ENCODE data around the gene VWA3B. TPM values are rescaled to one million over a fixed set of nuclear protein-coding genes. Genes with fewer than 3 reads are reported as not detected.
"Not testable (repeated sequence)": the region's sequence is repeated elsewhere in the genome, so short reads cannot be mapped to it uniquely, and the experiment has no call there.

VWA3B gene
- total RNA-seq, 2 donors from 2014 or later = not detected

DNA sequence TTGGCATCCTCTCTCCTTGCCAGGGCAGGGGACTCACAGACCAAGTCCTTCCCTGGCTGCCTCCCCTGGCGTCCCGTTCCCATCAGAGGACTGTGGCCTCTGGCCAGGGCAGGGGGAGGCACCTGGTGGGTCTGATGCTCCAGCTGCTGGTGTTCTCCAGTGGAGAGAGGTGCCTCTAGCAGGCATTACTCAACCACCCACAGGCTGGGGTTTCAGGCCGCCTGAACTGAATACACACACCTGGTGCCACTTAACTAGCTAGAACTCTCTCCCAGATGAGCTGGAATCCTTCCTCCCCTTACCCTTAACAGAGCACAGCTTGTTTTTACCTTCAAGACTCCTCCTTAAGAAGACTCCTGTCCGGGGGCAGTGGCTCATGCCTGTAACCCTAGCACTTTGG is 221.6 kb downstream of the VWA3B start:
- no peaks in the 10 kb centered on the region for H3K9me3 Mint-ChIP-seq
- no peak overlapping the region for H3K27ac Mint-ChIP-seq
- ATAC-seq (no peak), DNase-seq (ENCODE audit: low spot score in 2 of 2) (no peak)
- no peaks in the 10 kb centered on the region for H3K36me3 Mint-ChIP-seq

DNA sequence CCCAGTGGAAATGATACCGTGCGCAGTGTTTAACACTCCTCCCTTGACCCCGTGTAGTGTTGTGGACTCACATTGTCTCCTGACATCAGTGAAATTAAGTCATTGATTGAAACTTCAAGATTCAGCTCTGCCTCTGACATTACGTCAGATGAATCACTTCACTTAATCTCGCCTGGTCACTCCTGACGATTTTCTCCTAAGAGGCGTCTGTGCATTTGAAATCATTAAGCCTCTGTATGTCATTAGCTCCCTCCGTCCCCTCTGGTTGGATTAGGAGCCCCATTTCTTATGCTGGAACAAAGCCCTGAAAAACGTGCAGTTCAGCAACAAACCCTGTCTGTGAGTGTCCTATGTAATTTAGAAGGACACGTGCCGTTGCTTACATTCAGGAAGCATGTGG is 222.6 kb downstream of the VWA3B start:
- ATAC-seq = no peak
- peak overlapping the region in 1 of 2 donors; percentile 44 for H3K27ac Mint-ChIP-seq
- no peaks in the 10 kb centered on the region for H3K9me3 Mint-ChIP-seq
- no peak for DNase-seq (ENCODE audit: low spot score in 2 of 2)
- no peaks in the 10 kb centered on the region for H3K36me3 Mint-ChIP-seq

DNA sequence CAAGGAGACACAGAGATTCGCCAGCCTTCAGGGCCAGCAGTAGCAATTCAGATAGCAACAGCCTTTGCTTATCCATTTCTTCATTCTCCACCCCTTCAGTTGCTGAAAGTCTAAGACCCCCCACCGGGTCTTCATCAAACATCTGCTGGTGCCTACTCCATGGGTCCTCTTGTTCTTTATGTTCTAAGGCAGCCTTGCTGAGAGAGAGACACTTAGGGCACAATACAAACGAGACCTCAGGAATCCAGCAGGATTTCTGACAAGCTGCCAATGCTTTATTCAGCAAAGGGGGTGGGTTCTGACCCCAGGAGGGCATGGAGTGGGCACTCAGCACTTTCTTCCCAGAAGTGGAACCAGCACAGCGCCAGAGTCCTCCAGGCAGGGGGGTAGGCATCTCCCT is 223.0 kb downstream of the VWA3B start:
- no peak for ATAC-seq
- H3K9me3 Mint-ChIP-seq = no peaks in the 10 kb centered on the region
- no peak for DNase-seq (ENCODE audit: low spot score in 2 of 2)
- H3K36me3 Mint-ChIP-seq = no peaks in the 10 kb centered on the region
- no peak overlapping the region for H3K27ac Mint-ChIP-seq

DNA sequence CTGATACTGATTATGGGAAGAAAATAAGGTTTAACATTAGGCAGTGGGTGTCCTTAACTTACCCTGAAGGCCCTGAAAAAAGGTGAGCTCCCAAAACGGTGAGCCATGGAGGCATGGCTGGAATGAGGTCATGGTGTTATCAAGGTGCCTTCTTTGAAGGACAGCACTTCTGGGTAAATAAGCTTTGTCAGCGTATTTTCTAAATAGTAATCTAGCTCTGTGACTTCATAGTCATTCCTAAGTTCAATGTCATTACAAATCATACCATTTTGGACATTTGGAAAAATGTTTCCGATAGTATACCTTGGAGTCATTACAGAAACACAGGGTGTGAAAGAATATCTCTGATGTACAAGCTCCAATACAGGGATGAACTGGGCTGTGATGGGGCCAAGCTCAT is 224.1 kb downstream of the VWA3B start:
- no peak overlapping the region for H3K27ac Mint-ChIP-seq
- no peak for ATAC-seq

DNA sequence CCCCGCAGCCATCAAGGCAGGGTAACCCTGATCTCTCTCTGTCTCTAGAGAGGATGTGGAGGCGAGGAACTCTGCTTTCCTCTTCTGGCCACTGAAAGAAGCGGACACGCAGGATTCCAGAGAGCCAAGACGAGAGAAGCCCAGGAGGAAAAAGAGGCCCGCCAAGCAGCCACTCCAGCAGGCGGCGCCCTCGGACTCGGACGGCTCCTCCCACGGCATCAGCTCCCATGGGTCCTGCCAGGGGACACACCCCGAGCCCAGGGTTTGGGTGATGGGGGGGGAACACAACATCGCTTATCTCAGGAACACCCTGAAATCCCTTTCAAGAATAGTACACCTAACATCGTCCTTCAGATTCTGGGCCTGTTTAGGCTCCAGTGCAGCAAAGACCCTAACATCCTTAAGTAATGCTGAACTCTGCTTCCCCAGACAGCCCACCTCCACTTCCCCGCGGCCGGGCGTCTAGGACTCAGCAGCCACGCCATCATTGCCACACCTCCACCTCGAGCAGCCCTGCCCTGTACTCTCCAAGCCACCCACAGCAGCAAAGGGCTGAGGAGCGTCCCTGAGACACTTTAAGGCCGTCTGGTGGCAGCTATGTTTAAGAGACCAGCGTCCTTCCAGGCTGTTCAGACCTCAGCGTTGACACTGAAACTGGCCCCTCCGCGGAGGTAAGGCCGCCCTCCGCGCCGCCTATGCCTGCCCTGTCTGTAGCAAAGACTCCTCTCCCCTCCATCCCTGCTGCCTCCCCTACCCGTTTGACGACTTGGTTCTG is 225.0 kb downstream of the VWA3B start:
- no peak for ATAC-seq
- no peak for DNase-seq (ENCODE audit: low spot score in 2 of 2)
- Mint-ChIP-seq H3K36me3 (no peaks in the 10 kb centered on the region), H3K9me3 (peaks cover 0 to 4% of the 10 kb centered on the region in 2 donors), H3K27ac (no peak overlapping the region)

More for the DNA sequence above, 224.1 kb downstream of the VWA3B start:
- Mint-ChIP-seq H3K36me3 (no peaks in the 10 kb centered on the region), H3K9me3 (peaks cover 0 to 3% of the 10 kb centered on the region in 2 donors)
- DNase-seq (ENCODE audit: low spot score in 2 of 2) = no peak

DNA sequence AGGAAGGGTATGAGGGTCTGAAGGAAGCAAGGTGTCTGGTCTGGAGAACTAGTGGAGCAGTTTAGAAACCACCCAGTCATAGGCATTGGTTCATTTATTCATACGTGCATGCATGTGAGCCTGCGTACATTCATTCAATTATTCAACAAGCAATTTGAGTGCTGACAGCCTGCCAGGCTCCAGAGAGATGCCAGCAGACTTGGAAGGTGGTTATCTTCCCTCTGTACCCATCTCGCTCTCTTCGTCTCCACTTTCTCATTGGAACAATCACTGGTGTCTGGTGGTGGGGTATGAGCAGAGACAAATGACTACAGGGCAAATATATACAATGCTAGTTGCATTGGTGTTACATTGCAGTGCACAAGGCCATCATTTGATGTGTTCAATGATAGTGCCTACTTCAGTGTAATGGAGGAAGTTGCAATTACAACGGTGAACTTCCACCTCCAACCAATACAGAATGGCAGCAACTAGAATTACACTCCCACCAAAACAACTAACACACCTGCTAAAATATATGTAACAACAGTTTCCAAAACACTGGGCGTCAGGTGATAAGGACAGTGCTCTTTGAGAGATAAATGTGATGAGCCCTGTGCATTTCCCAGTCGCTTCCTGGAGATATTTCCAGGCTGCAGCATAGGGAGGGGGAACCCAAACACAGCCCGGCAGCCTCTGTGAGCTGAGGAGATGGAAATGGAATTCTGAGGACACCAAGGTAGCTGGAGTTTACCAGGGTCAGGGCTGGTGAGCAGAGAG is 226.7 kb downstream of the VWA3B start:
- H3K27ac Mint-ChIP-seq = no peak overlapping the region
- no peak for DNase-seq (ENCODE audit: low spot score in 2 of 2)
- no peaks in the 10 kb centered on the region for H3K36me3 Mint-ChIP-seq
- no peak for ATAC-seq
- peaks cover 4 to 8% of the 10 kb centered on the region in 2 donors for H3K9me3 Mint-ChIP-seq

DNA sequence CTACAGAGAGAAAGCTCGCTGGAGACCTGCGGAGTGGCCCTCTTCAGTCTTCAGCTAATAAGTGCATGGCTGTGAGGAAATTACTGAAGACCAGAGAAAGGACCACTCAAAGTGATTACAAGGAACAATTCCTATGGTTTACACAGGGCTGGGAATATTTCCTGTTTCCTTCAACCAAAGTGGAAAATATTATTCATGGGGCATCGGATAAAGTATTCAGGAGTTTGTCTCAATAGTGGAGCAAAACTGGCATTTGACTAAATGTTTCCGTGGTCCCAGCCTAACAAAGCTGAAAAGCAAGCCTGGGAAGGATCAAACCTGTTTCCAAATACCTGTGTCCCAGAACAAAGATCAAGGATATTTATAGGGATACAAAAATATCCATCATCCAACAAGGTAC is 227.3 kb downstream of the VWA3B start:
- ATAC-seq (no peak), DNase-seq (ENCODE audit: low spot score in 2 of 2) (no peak)
- Mint-ChIP-seq H3K27ac (no peak overlapping the region), H3K36me3 (peaks cover 0 to 4% of the 10 kb centered on the region in 2 donors), H3K9me3 (peaks cover 4 to 12% of the 10 kb centered on the region in 2 donors)

DNA sequence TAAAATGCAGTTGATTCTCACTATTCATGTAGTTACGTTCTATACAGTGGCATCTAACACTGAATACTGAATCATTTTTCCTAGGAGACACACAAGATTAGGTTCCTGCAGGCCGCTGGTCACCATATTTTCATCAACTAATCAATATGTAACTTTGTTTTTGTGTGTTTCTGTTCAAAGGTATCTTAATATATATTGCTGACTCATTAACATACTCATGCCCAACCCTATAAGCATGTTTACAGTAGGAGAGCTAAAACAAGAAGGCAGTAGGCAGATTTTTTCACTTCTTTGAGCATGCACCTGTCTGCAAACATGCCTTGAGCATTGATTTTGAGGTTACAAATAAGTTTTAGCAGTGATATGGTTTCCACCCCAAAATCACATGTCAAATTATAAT is 229.0 kb downstream of the VWA3B start:
- DNase-seq (ENCODE audit: low spot score in 2 of 2) = no peak
- peaks cover 11 to 23% of the 10 kb centered on the region in 2 donors for H3K9me3 Mint-ChIP-seq
- H3K27ac Mint-ChIP-seq = no peak overlapping the region
- no peak for ATAC-seq
- H3K36me3 Mint-ChIP-seq = peaks cover 11 to 13% of the 10 kb centered on the region in 2 donors

DNA sequence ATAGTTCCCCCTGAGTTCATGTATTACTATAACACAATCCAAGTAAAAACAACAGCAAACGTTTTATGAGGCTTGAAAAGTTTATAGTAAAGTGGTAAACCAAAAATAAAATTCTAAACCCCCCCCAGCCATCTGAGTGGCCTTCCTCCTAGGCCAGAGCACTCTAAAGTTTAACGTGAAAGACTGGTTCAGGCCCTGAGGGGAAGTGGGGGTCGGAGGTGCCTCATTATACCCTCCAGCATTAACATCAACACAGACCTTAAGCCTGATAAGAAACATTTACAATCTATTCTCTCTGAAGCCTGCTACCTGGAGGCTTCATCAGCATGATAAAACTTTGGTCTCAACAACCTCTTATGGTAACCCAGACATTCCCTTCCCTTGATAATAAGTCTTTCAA is 230.2 kb downstream of the VWA3B start:
- Mint-ChIP-seq H3K9me3 (peaks cover 14 to 32% of the 10 kb centered on the region in 2 donors), H3K36me3 (peaks cover 13 to 21% of the 10 kb centered on the region in 2 donors), H3K27ac (no peak overlapping the region)
- DNase-seq (ENCODE audit: low spot score in 2 of 2) (no peak), ATAC-seq (no peak)

DNA sequence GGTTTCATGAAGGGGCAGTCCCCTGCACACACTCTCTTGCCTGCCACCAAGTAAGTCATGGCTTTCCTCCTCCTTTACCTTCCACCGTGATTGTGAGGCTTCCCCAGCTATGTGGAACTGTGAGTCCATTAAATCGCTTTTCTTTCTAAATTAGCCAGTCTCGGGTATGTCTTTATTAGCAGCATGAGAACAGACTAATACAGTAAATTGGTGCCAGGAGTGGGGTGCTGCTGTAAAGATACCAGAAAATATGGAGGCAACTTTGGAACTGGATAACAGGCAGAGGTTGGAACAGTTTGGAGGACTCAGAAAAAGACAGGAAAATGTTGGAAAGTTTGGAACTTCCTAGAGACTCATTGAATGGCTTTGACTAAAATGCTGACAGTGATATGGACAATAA is 233.2 kb downstream of the VWA3B start:
- H3K27ac Mint-ChIP-seq; ATAC-seq; DNase-seq (ENCODE audit: low spot score in 2 of 2): not testable (repeated sequence)
- H3K36me3 Mint-ChIP-seq = peaks cover 13 to 22% of the 10 kb centered on the region in 2 donors
- H3K9me3 Mint-ChIP-seq = peaks cover 14 to 41% of the 10 kb centered on the region in 2 donors

DNA sequence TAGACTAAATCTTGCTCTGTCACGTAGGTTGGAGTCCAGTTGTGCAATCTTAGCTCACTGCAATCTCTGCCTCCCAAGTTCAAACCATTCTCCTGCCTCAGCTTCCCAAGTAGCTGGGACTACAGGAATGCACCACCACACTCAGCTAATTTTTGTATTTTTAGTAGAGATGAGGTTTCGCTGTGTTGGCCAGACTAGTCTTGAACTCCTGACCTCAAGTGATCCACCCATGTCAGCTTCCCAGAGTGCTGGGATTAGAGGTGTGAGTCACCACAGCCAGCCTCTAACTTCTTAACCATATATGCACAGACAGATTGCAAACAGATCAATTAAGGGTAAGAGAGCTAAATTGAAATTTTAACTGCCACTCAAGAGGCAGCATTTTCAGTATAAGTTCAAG is 237.2 kb downstream of the VWA3B start:
- no peak overlapping the region for H3K27ac Mint-ChIP-seq
- peaks cover 11 to 30% of the 10 kb centered on the region in 2 donors for H3K9me3 Mint-ChIP-seq
- H3K36me3 Mint-ChIP-seq = peaks cover 10 to 27% of the 10 kb centered on the region in 2 donors
- DNase-seq (ENCODE audit: low spot score in 2 of 2) = no peak
- ATAC-seq = no peak

DNA sequence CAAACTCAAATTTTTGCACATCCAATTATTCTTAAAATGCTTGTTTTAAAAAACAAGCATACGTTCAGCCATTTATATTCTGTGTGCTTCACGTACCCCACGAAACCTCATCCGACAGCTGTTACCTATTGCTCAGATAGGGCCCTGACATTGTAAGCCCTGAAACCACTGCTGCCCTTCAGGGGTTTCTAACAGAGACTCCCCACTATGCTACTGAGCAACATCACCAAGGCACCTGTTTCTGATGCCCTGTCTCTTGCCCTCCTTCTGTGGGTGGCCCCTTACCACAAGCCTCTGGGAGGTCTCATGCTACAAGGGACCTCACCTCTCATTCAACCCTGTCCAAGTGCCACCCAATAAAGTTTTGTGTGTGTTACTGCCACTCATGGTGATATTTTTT is 240.8 kb downstream of the VWA3B start:
- H3K36me3 Mint-ChIP-seq = peaks cover 0 to 5% of the 10 kb centered on the region in 2 donors
- DNase-seq (ENCODE audit: low spot score in 2 of 2) (no peak), ATAC-seq (no peak)
- H3K9me3 Mint-ChIP-seq = peaks cover 0 to 7% of the 10 kb centered on the region in 2 donors
- no peak overlapping the region for H3K27ac Mint-ChIP-seq

DNA sequence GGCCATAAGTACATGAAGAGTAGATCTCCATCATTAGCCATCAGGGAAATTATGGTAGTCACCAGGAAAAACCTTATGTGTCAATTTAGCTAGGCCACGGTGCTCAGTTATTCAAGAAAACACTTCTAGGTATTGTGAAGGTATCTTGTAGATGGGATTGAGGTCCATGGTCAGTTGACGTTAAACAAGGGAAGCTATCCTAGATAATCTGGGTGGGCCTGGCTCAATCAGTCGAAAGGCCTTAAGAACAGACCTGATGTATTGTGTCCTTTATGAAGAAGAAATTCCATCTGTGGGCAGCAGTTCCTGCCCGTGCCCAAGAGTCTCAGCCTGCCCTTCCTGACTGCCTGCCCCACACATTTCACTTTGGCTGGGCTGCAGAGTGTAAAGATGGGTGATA is 242.6 kb downstream of the VWA3B start:
- DNase-seq (ENCODE audit: low spot score in 2 of 2) = no peak
- no peak for ATAC-seq
- Mint-ChIP-seq H3K9me3 (no peaks in the 10 kb centered on the region), H3K27ac (no peak overlapping the region), H3K36me3 (peaks cover 0 to 5% of the 10 kb centered on the region in 2 donors)

DNA sequence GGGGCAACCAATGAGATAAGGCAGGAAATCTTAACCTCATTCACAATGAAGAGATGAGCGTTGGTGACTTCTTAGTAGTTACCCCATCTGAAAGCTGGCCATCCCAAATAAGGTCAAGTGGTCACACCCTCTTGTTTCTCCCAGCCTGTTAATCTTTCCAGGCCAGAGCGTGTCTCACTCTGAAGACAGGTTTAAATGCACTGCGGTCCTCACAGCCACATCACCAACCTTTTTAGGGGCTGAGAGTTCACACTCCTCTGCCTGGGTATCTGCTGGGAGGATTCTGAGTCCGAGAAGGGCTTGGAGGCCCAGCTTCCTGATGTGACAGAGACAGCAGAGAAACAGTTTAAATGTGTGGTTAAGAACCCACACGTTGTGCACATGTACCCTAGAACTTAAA is 246.0 kb downstream of the VWA3B start:
- H3K27ac Mint-ChIP-seq = no peak overlapping the region
- peaks cover 0 to 2% of the 10 kb centered on the region in 2 donors for H3K36me3 Mint-ChIP-seq
- no peaks in the 10 kb centered on the region for H3K9me3 Mint-ChIP-seq
- DNase-seq (ENCODE audit: low spot score in 2 of 2) (no peak), ATAC-seq (no peak)

DNA sequence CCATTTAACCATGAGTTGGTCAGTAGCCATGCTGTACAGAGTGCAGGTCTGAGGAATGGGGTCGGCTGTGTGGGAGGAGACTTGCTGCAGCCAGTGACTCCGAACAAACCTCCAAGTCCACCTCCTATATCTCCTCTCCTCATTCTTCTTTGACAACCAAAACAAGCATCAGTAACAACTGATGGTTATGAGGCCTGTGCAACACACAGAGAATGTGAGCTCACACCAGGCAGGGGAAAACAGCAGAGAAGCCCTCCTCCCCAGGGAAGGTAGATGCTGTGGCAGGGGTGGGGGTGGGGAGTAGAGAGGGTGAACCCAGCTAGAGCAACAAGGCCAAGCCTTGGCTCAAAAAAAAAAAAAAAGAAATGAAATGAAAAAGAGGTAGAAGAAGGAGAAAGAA is 247.0 kb downstream of the VWA3B start:
- Mint-ChIP-seq H3K27ac (no peak overlapping the region), H3K36me3 (no peaks in the 10 kb centered on the region), H3K9me3 (no peaks in the 10 kb centered on the region)
- no peak for ATAC-seq
- no peak for DNase-seq (ENCODE audit: low spot score in 2 of 2)

DNA sequence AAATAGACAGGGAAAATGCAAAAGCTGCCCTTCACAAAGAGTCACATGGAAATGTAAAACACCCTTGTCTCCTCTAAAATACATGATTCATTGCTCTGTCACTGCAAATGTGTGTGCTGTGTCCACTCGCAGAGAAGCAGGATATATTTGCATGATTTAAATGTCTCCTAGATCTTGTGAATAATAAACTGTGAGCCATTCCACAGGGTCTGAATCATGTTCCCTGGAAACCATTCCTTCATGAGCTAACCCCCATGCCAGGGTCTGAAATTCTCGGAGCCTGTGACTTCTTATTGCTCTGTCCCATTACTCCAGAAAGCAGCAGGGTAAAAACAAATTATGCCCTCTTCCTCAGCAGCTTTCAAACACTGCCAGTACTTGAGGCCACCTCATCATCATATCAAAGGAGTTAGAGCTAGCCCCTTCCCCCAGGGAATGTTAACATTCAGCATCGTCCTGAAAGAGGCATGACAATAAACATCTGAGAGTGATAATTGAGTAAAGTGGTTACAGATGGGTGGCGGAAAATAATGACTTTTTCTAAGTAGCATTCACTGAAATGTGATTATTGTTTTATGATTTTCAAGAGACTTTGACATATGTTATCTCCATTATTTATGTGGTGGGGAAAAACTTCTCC is 247.6 kb downstream of the VWA3B start:
- Mint-ChIP-seq H3K27ac (no peak overlapping the region), H3K36me3 (no peaks in the 10 kb centered on the region), H3K9me3 (no peaks in the 10 kb centered on the region)
- ATAC-seq (no peak), DNase-seq (ENCODE audit: low spot score in 2 of 2) (no peak)

DNA sequence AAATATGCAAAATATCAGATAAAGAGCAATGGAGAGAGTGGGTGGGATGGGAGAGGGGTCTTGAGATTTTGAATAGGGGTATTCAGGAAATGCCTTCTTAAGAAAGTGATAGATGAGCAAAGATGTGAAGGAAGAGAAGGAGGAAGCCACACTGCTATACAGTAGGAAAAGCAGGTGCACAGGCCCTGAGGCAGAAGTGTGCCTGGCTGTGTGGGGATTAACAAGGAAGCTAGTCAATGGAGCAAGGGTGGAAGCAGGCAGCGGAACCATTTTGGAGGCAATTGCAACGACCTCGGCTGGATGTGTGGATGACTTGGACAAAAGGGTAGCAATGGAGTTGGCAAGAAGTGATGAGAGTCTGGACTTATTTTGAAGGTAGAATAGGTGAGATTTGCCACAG is 248.3 kb downstream of the VWA3B start:
- Mint-ChIP-seq H3K36me3 (no peaks in the 10 kb centered on the region), H3K9me3 (no peaks in the 10 kb centered on the region), H3K27ac (peak overlapping the region in 1 of 2 donors; percentile 66)
- ATAC-seq = no peak
- DNase-seq (ENCODE audit: low spot score in 2 of 2) = no peak

Data from activated naive CD4-positive, alpha-beta T cell treated with anti-CD3 and anti-CD28 coated beads, Interleukin-2, amount 50 U/mL, for 72 hours (primary cell).